Kidney (tissue), 14 donors: ENCODE measurements around the gene STAU1. TPM values are rescaled to one million over a fixed set of nuclear protein-coding genes. Genes with fewer than 3 reads are reported as not detected.

ENCODE experiments used
- DNase-seq, 5 donors: peaks; one replicate each; pipeline ENCODE4 v3.0.0-alpha.2; 2013 to 2020
- FAIRE-seq: peaks from 2 replicates; lab custom pipeline; 2012; peaks lifted over from hg19 to GRCh38; lab: Jason Lieb, UNC
- H3K27ac ChIP-seq, 2 donors: one replicate each; pipeline ENCODE4 v1.7.0; 2013; ENCODE audit warnings: low read depth in 2 of 2, low read length in 2 of 2, inconsistent platforms in 1 of 2
- H3K27me3 ChIP-seq: one replicate; pipeline ENCODE4 v1.7.1; 2013; ENCODE audit warnings: low read length, inconsistent platforms; ENCODE audit not compliant: control insufficient read depth, insufficient read depth
- H3K36me3 ChIP-seq, 3 donors: one replicate each; pipeline versions ENCODE4 v1.7.0 to v1.7.1; 2013; ENCODE audit warnings: low read length in 3 of 3, control low read depth in 1 of 3, inconsistent platforms in 1 of 3; ENCODE audit not compliant: insufficient read depth in 3 of 3, control insufficient read depth in 2 of 3
- H3K4me1 ChIP-seq, 3 donors: one replicate each; pipeline versions ENCODE4 v1.7.0 to v1.7.1; 2013; ENCODE audit warnings: low read length in 3 of 3, inconsistent platforms in 1 of 3, low read depth in 1 of 3; ENCODE audit not compliant: control insufficient read depth in 2 of 3, insufficient read depth in 2 of 3
- H3K4me3 ChIP-seq, 3 donors: one replicate each; pipeline versions ENCODE4 v1.7.0 to v1.8.1; 2013; ENCODE audit warnings: low read length in 3 of 3, control low read depth in 1 of 3, inconsistent platforms in 1 of 3
- H3K9ac ChIP-seq, 3 donors: one replicate each; pipeline versions ENCODE4 v1.7.0 to v1.7.1; 2013; ENCODE audit warnings: low read length in 3 of 3, control low read depth in 1 of 3, inconsistent platforms in 1 of 3
- H3K9me3 ChIP-seq, 3 donors: one replicate each; pipeline versions ENCODE4 v1.7.0 to v1.7.1; 2013; ENCODE audit warnings: low read length in 3 of 3, control low read depth in 1 of 3, inconsistent platforms in 1 of 3; ENCODE audit not compliant: control insufficient read depth in 2 of 3, insufficient read depth in 1 of 3
- CTCF ChIP-seq: IDR thresholded peaks from 3 replicates; pipeline ENCODE4 v1.5.1; 2012; ENCODE audit warnings: mild to moderate bottlenecking, moderate library complexity, borderline replicate concordance; ENCODE audit not compliant: insufficient read depth; ENCODE audit errors: extremely low read depth
- intact Hi-C: fragments of 100-400 bp; cut with DNase I; formaldehyde crosslinking; loops from one replicate; pipeline ENCODE4 v1.11.1; 2022
- polyA plus RNA-seq: library from polyadenylated mRNA; stranded (reverse); fragments of 350-450 nt; fragmentation: Illumina TruSeq; extraction: RNeasy Lipid Tissue Mini Kit (QIAGEN cat#74804); gene quantifications from one replicate; pipeline ENCODE4 v1.2.3, GENCODE V29; 2014; ENCODE audit warnings: low read depth, low replicate concordance; ENCODE audit not compliant: insufficient read depth
- total RNA-seq: library from RNA; stranded (reverse); fragmentation: NEBNext Ultra II Directional; extraction: Animal tissue kit (Norgen Biotek cat#: 25700); gene quantifications from one replicate; pipeline ENCODE4 v1.2.1, GENCODE V29; 2021
- donor health status: control.
- donor health status: control.
- donor health status: control.
- donor health status: control.
- donor health status: control.
- donor health status: DM: yes; HTN: yes; CAD: no.
- donor health status: Normal renal cell carcinoma (clear cell type).

STAU1 gene
- total and polyA plus RNA-seq, 2 donors from 2014 or later: 53.3 to 85.4 TPM

DNA sequence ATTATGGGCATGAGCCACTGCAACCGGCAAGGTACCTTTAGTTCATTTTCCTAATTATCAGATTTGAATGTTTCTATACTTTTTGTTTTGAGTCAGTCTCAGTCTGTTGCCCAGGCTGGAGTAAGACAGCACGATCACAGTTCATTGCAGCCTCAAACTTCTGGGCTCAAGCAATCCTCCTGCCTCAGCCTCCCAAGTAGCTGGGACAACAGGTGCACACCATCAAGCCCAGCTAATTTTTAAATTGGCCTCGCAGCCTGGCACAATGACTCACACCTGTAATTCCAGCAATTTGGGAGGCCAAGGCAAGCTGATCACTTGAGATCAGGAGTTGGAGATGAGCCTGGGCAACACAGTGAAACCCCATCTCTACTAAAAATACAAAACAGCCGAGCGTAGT, 24.4 kb downstream of the STAU1 start:
- no peak for FAIRE-seq
- H3K9ac ChIP-seq: no peak overlapping the region
- no peak overlapping the region for H3K4me3 ChIP-seq
- no peaks in the 10 kb centered on the region for H3K36me3 ChIP-seq
- H3K9me3 ChIP-seq: no peaks in the 10 kb centered on the region
- no peaks in the 10 kb centered on the region for H3K27me3 ChIP-seq
- intact Hi-C loops: no loop called here
- TF ChIP-seq CTCF: no peak
- no peak for DNase-seq
- peaks cover 2 to 17% (median 3%) of the 10 kb centered on the region in 3 donors for H3K4me1 ChIP-seq
- H3K27ac ChIP-seq: no peak overlapping the region

- FAIRE-seq (no peak), DNase-seq (no peak)
- Histone ChIP-seq H3K27ac (no peak overlapping the region), H3K9me3 (no peaks in the 10 kb centered on the region), H3K36me3 (no peaks in the 10 kb centered on the region), H3K4me3 (no peak overlapping the region), H3K27me3 (no peaks in the 10 kb centered on the region), H3K4me1 (peaks cover 0 to 4% (median 0%) of the 10 kb centered on the region in 3 donors), H3K9ac (no peak overlapping the region)
- intact Hi-C loops: no loop called here
- no peak for TF ChIP-seq CTCF
Observed at GRCh38 chr20:49161428-49162152, 26.5 kb downstream of the STAU1 start.

- intact Hi-C loops: no loop called here
- Histone ChIP-seq H3K27ac (no peak overlapping the region), H3K36me3 (no peaks in the 10 kb centered on the region), H3K4me1 (no peaks in the 10 kb centered on the region), H3K4me3 (no peak overlapping the region), H3K9ac (no peak overlapping the region), H3K27me3 (no peaks in the 10 kb centered on the region), H3K9me3 (no peaks in the 10 kb centered on the region)
- DNase-seq (no peak), FAIRE-seq (no peak)
- no peak for TF ChIP-seq CTCF
Observed at GRCh38 chr20:49160057-49160929, 27.8 kb downstream of the STAU1 start.
